D341Med (cell line): ENCODE results near the gene NR2C1.
A peak's percentile ranks its signal among the peaks of the same experiment; 100 is the strongest.
"Not testable (repeated sequence)": the region's sequence is repeated elsewhere in the genome, so short reads cannot be mapped to it uniquely, and the experiment has no call there.

ENCODE experiments used
- DNase-seq: peaks from one replicate; pipeline ENCODE4 v3.0.0; 2012; ENCODE audit warnings: low spot score

Gene NR2C1

GRCh38 chr12:95002754-95003153 lies 70.7 kb downstream of the NR2C1 start:
- no peak for DNase-seq

DNA sequence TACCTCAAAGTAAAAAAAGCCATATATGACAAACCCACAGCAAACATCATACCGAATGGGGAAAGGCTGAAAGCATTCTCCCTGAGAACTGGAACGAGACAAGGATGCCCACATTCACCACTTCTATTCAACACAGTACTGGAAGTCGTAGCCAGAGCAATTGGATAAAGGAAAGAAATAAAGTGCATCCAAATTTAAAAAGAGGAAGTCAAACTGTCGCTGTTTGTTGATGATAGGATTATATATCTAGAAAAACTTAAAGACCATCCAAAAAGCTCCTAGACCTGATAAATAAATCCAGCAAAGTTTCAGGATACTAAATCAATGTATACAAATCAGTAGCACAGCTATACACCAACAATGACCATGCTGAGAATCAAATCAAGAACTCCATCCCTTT lies 75.1 kb downstream of the NR2C1 start:
- no peak for DNase-seq

DNA sequence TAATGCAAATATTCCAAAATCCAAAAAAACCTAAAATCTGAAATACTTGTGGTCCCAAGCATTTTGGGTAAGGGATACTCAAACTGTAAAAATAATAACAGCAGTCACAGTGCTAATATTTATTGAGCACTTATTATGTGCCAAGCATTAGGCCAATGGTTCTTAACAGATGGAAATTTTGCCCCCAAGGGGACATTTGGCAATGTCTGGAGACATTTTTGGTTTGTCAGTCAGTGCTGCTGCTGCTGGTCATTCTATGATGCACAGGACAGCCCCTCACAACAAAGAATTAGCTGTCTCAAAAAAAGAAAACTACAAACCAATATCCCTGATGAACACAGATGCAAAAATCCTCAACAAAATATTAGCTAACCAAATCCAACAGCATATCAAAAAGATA lies 75.7 kb downstream of the NR2C1 start:
- no peak for DNase-seq

GRCh38 chr12:94997061-94997460 lies 76.4 kb downstream of the NR2C1 start:
- DNase-seq: no peak

GRCh38 chr12:94994312-94994711 lies 79.1 kb downstream of the NR2C1 start:
- DNase-seq: no peak

GRCh38 chr12:94993855-94994254 lies 79.6 kb downstream of the NR2C1 start:
- DNase-seq: not testable (repeated sequence)

GRCh38 chr12:94990222-94990621 lies 83.2 kb downstream of the NR2C1 start:
- no peak for DNase-seq

- no peak for DNase-seq
These were observed 84.9 kb downstream of the NR2C1 start for GRCh38 chr12:94988471-94988870.

DNA sequence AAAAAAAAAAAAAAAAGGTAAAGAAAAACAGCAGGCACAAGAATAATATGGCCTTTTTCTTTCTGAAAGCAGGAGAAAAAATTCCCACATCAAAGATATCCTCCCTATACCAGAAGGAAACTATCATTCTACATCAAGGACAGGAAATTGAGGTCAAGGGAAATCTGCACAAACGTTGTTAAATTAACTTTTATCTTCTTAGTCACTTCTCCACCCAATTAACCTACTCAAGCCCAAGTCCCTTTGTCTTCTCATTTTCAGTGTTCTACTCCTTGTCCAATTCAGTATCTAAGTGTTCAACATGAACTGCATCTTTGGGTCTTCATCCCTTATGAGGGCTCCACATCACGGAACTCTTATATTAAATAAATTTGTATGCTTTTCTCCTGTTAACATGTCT lies 85.6 kb downstream of the NR2C1 start:
- no peak for DNase-seq

DNA sequence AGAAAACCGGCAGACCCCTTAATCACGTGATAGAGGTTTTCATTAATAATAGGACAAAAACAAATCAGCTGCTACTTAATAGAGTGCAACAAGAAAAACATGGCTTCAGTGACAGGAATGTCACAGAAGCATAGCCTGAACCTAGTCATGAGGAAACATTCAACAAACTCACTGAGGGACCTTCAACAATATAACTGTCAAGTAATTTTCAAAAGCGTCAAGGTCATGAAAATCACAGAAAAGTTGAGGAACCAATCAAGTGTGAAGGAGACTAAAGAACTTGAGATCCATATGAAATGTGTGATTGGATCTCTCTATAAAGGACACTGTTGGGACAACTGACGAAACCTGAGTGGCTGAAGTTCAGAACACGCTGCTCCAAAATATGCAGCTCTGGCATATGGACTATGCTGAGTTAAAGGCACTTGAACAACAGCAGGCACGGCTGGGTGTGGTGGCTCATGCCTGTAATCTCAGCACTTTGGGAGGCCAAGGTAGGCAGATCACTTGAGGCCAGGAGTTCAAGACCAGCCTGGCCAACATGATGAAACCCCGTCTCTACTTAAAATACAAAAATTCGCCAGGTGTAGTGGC lies 86.2 kb downstream of the NR2C1 start:
- DNase-seq: no peak

GRCh38 chr12:94985099-94985498 lies 88.3 kb downstream of the NR2C1 start:
- not testable (repeated sequence) for DNase-seq

GRCh38 chr12:94983321-94983720 lies 90.1 kb downstream of the NR2C1 start:
- no peak for DNase-seq

- no peak for DNase-seq
These were observed 91.0 kb downstream of the NR2C1 start for GRCh38 chr12:94982456-94982855.

DNA sequence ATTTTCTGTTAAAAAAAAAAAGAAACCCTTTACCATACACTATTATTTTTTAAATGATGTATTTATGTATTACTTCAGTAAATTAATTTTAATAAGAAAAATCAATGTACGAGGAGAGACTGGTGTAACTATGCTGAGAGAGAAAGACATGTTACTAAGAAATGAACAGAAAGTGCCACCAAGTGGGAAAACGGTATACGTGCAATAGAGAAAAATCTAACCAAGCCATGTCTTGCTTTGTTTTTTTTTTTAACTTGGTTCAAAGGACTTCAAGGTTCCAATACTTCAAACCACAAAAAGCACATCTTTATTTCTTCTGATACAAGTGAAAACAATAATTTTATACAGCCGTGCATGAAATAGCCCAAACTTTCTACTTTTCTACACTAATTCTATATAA lies 92.8 kb downstream of the NR2C1 start:
- no peak for DNase-seq

GRCh38 chr12:94979941-94980340 lies 93.5 kb downstream of the NR2C1 start:
- DNase-seq: no peak

DNA sequence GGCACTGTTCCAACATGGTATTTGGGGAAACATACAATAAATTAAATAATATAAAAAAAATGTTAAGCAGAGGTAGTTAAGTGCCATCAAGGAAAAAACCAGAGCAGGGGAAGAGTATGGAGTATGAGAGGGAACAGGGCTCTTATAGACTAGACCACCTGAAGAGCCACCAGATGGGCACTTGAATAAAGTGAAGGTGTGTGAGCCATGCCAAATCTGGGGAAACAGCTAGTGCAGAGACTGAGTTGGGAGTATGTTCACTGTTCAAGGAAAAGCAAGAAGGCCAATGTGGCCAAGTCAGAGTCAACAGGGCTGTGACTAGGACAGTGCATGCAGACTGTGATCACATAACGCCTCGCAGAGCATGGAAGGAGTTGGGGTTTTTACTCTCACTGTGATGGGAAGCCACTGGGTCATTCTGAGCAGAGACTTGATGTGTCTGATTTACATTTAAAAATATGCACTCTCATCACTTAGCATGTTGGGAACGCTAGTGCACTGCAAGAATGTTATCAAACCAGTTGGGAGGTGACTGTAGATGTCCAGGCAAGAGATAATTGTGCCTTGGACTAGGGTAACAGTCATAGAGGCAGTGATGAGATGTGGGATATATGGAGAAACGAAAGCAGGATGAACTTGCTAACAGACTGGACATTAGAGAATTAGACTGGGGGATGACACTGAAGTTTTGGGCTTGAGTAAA lies 95.5 kb downstream of the NR2C1 start:
- no peak for DNase-seq

DNA sequence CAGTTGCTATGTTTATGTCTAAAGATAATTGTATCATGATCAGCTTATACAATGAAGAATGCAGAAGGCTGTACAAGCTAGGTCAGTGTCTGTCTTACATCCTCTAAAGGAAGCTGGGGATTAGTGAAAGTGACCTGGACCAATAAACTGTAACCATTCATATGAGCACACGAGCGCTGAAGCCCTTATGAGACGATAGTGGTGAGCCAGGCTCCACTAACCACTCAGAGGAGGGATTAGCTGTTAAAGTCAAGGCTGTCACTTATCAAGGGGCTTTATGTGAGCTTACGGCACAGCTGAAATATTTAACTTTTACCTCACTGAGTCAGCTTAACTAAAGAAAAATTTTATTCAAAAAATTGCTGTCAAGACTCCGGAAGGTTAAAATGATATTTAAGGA lies 100.2 kb downstream of the NR2C1 start:
- peak; percentile 68 for DNase-seq

DNA sequence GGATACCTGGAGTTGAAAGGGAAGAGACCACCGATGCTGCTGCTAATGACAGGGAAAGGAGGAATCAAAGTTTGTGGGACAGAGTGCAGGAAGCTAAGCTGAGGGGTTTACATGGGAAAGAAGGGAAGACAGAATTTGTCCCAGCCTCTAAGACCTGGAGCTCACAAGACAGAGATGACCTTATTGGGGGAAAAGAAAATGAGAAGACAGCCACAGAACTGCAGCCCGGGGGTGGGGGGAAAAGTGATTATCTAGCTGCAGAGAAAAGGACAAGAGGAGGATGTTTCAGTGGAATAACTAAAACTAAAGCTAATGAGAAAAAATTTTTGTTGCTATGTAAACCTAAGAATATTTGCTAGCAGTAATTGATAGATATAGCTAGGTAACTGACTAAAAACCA lies 100.6 kb downstream of the NR2C1 start:
- DNase-seq: no peak

DNA sequence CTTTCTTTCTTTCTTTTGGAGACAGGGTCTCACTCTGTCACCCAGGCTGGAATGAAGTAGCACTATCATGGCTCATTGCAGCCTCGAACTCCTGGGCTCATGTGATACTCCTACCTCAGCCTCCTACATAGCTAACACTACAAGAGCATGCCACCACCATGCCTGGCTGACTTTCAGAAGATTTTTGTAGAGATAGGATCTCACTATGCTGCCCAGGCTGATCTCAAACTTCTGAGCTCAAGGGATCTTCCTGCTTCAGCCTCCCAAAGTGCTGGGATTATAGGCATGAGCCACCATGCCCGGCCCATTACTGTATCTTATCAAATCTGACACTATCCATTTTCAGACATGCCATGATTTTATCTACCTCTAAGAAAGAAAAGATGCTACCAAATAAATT lies 101.5 kb downstream of the NR2C1 start:
- no peak for DNase-seq

DNA sequence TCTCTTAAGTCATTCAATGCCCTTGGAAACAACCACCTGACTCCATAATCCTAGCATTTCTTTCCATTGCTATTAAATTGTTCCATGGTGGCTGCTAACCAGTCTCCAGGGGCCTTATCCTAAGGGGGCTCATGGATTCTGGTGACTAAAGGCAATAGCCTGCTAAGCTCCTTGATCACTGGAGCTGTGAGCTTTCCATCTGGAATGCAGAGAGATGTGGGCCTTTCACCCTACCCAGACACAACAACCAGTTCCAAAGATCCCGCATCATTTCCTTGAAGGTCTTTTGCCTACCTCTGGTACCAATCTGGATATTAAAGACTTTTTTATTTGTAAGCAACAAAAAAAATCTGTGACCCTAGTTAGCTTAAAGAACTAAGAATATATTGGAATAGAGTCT lies 102.9 kb downstream of the NR2C1 start:
- no peak for DNase-seq
